GM20000 (cell line): ENCODE results near the gene SEC14L1.
"Not testable (repeated sequence)": the region's sequence is repeated elsewhere in the genome, so short reads cannot be mapped to it uniquely, and the experiment has no call there.

Experiments
- DNase-seq: peaks from one replicate; pipeline ENCODE4 v3.0.0; 2012; ENCODE audit warnings: low spot score
- CTCF ChIP-seq: IDR thresholded peaks from 2 replicates; pipeline ENCODE4 v1.5.1; 2012; ENCODE audit warnings: mild to moderate bottlenecking, control low read depth; ENCODE audit errors: extremely low read depth, missing control alignments

SEC14L1 gene

GRCh38 chr17:77155125-77155524 is 14.4 kb downstream of the SEC14L1 start:
- no peak for TF ChIP-seq CTCF

GRCh38 chr17:77157766-77158165 is 17.0 kb downstream of the SEC14L1 start:
- not testable (repeated sequence) for DNase-seq

More at GRCh38 chr17:77155125-77155524, 14.4 kb downstream of the SEC14L1 start:
- no peak for DNase-seq

GRCh38 chr17:77160091-77160874 is 19.5 kb downstream of the SEC14L1 start:
- DNase-seq = no peak
- no peak for TF ChIP-seq CTCF

DNA sequence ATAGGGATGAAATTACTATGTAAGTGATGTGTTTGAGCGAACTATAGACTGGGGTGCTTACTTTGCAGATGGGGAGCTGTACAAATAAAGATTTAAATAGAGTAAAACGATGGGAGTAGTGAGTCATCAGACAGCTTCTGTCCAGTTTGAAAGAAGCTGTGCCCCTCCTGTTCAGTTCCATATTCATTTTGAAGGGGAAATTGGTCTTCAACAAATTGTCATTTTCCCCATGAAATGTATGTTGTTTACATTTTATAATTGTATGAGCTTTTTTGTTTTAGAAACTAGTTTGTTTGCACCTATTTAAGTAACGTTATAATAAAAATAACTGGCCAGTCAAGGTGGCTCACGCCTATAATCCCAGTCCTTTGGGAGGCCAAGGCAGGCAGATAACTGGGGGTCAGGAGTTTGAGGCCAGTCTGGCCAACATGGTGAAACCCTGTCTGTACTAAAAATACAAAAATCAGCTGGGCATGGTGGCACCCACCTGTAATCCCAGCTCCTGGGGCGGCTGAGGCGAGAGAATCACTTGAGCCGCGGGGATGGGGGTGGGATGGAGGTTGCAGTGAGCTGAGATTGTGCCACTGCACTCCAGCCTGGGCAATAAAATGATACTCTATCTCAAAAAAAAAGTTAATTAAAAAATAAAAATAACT is 20.2 kb downstream of the SEC14L1 start:
- TF ChIP-seq CTCF = no peak
- no peak for DNase-seq

DNA sequence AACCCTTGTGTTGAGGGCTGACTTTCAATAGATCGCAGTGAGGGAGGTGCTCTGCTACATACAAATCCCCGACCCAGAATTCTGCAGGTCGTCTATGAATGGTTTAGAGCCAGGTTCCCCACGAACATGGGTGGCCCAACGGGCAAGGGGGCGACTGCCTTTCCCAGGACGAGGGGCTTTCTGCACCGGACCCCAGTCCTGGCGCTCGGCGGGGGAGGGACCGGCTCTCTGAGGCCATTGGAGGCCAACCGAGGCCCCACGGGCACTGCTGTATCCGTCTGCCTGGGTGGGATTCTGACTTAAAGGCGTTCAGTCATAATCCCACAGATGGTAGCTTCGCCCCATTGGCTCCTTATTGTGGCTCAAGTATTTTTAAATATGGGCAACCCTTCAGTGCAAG is 21.2 kb downstream of the SEC14L1 start:
- no peak for TF ChIP-seq CTCF
- DNase-seq = no peak

GRCh38 chr17:77163001-77163400 is 22.2 kb downstream of the SEC14L1 start:
- DNase-seq = no peak
- no peak for TF ChIP-seq CTCF

DNA sequence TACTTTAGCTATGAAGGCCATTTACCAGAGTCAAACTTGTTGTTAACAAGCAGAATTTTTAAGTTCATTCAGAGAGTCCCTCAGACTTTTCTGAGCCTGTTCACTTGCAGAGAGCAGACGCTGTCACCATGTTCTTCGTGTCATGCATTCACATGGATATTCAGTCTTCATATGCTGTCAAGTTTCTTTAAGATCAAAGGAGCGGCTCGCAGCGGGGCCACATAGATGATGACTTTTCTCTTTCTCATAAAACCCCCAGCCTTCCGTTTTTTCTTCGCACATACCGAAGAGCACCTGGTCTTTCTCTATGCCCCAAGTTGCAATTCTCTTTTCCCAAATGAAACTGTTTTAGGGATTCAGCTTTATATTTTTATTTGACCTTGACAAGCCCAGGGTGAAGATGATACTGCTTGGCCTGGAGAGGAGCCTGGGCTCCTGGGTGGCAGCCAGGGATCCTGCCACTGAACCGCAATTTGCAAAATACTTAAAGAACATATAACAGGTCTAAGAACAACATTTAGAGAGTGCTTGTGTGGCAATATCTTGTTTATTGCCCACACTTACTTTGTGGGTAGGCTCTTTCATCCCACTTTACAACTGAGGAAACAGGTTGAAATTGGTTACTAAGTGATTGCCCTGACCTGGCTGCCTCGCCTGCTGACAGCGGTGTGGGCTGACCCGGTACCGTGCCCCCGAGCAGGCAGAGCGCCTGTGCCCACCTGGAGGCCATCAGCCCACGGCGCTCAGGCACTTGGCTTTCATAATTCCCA is 22.9 kb downstream of the SEC14L1 start:
- no peak for TF ChIP-seq CTCF
- no peak for DNase-seq
